GM18511 (cell line): ENCODE data around the gene ANKRD30BL.
"Not testable (repeated sequence)": the region's sequence is repeated elsewhere in the genome, so short reads cannot be mapped to it uniquely, and the experiment has no call there.

Experiments used
- ATAC-seq: cut with Tn5 transposase; IDR thresholded peaks from one replicate; pipeline ENCODE4 v1.9.1; 2021; ENCODE audit warnings: mild to moderate bottlenecking, moderate library complexity; ENCODE audit not compliant: unreplicated experiment

Gene ANKRD30BL, protein sequence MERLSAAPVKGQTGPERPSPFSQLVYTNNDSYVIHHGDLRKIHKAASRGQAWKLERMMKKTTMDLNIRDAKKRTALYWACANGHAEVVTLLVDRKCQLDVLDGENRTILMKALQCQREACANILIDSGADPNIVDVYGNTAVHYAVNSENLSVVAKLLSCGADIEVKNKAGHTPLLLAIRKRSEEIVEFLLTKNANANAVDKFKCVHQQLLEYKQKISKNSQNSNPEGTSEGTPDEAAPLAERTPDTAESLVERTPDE

DNA sequence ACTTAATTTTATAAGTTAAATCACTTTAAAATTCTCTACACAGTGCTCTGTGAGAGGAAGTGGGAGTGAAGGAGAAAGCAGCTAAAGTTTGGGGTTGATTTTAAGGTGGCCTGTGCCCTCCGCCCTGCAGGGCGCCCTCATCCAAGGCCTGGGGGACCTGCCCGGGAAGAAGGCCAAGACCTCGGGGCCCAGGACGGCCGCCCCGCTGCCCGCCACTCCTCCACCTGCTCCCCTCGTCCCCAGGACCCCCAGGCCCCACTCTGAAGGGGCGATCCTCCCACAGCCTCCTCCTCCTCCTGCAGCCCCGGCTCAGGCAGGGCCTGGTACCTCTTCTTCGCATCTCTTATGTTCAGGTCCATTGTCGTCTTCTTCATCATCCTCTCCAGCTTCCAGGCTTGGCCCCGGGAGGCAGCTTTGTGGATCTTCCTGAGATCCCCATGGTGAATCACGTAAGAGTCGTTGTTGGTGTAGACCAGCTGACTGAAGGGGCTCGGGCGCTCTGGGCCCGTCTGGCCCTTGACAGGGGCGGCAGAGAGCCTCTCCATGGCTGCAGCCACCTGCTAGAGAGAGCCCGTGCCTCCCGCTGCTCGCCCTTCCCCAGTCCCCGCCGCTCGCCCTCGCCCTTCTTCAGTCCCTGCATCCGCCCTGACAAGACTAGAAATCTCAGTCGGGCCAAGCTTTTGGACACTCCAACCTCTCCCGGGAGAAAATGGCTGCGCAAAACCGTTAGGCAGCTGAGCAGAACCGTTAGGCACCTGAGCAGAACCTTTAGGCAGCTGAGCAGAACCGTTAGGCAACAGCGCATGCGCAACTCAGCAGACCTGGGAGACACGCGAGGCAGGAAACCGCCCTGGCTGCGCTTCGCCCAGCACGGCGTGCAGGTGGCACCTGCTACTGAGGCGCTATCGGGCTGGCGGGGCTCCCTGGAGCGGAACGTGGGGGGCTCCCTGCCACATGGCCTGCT lies at the start of gene ANKRD30BL:
Gene ANKRD30BL, minus strand, starts transcription at position 792 of the 964 bp plus-strand sequence. Its CDS starts 247 bp downstream, at position 545.
- not testable (repeated sequence) for ATAC-seq

DNA sequence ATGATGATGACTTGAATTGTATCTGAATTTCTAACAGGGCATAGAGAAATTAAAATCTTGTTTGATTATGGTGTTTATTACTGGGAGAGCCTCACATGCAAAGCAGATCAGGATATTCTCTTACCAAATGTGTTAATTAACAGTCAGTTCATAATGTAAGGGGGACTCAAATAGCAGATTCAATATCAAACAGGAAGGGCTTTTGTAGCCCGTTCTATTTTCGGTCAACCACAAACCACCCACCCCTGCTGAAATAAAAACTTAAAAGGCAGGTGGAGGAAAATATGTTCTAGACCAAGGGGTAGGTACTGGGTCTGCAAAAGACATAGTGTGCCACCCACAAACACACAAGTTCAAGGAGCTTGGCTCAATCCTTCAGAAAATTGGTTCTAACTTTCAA lies 41.1 kb upstream of the ANKRD30BL start:
- not testable (repeated sequence) for ATAC-seq

DNA sequence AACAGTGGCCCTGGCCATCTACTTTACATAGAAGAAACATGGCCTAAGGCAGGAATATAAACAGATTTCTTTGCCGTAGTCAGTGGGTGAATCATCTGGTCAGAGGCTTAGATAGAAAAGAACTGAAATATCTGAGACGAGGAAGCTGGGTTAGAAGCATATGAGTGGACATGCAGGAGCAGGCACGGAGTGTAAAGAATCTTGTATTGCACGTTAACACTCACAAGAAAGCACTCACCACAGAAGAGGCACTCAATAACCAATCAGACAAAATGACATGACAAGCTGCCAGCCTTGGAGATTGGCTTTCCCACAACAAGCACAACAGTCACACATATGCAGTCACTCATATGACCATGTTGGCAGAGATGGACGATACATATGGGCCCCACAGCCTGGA lies 31.1 kb upstream of the ANKRD30BL start:
- ATAC-seq = not testable (repeated sequence)

DNA sequence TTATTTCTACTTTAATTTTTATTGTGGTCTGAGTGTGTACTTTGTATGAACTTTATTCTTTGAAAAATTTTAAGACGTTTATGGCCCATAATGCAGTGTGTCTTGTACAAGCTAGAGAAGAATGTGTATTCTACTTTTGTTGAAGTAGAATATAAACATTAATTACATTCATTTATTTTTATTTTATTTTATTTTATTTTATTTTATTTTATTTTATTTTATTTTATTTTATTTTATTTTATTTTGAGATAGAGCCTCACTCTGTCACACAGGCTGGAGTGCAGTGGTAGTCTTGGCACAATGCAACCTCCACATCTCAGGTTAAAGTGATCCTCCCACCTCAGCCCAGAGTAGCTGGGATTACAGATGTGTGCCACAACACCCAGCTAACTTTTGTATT lies 5.3 kb upstream of the ANKRD30BL start:
- not testable (repeated sequence) for ATAC-seq

DNA sequence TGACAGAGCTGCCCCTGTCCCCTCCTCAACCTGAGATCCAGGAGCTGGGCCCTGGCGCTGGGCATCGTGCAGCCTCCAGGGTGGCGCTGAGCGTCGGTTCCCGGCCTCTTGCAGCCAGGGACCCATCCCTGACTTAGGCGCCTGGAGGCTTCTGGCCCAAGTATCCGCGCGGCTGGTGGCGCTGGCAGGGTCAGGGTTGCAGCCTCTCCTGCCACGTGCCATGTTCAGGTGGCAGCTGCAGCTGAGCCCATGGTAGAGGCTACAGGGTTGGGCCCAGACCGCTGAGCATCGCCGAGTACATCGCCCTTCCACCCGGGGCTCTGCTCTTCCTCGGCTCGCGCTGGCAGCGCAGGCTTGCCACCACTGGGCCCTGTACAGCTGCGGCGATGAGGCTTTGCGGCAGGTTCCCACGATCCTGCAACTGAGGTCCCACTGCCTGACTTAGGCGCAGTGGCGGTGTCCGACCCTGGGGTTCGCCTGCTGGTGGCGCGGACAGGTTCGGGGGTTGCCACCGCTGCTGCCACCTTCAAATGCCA lies 441 bp upstream of the ANKRD30BL start:
- not testable (repeated sequence) for ATAC-seq

DNA sequence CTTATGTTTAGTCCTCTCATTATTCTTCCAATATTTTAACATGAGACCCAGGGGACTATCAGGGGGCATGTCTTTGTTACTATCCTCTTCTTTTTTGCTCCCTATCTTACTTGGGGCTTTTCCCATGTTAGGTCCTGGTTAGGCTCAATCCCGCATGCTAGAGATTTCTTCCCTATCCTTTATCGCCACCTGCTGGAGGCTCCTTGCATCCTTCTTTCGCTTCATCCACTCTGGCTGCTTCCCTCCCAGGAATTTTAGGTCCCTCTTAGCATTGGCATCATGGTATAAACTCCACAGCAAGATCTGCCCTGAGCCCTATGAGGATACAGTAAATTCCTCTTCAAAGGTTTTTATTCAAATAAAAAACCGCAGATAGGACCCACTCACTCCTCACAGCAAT lies 15.0 kb downstream of the ANKRD30BL start:
- not testable (repeated sequence) for ATAC-seq
